ENCODE results near the gene PHYKPL.

- TF ChIP-seq POLR2AphosphoS5 (IDR thresholded peaks at IDR 0.05; ENCODE audit: low read depth, low read length) (no peak), REST (IDR thresholded peaks at IDR 0.05; ENCODE audit: insufficient read depth in 1 of 2, low read depth in 2 of 2, low read length in 2 of 2) (no peak)
These were observed 24.7 kb downstream of the PHYKPL start for GRCh38 chr5:178207917-178208280.

Data from PFSK-1 (cell line).